OCI-LY7 (cell line): ENCODE measurements around the gene CIB4. TPM values are rescaled to one million over a fixed set of nuclear protein-coding genes. Genes with fewer than 3 reads are reported as not detected.

Experiments used
- BruUV-seq: library from RNA; stranded (reverse); fragments of 400-500 nt; replicated peaks from 2 replicates; lab custom pipeline; 2021; lab: Mats Ljungman, UMichigan
- CTCF ChIA-PET: fragments of 300-600 bp; sonication (Branson Sonifier 250); formaldehyde crosslinking; loops from one replicate; lab custom pipeline; 2022; ENCODE audit warnings: antibody characterized with exemption; ENCODE audit not compliant: unreplicated experiment; lab: Charles Lee
- POLR2A ChIA-PET: fragments of 300-600 bp; sonication (Branson Sonifier 250); formaldehyde crosslinking; loops from one replicate; lab custom pipeline; 2022; ENCODE audit warnings: antibody characterized with exemption; lab: Charles Lee
- DNase-seq: peaks from one replicate; pipeline ENCODE4 v3.0.0-alpha.2; 2015; ENCODE audit warnings: low spot score
- H2AFZ ChIP-seq: fragments of 200-600 bp; sonication (generic), shearing (Covaris generic); 2 replicates; pipeline ENCODE4 v1.6.1; 2014; ENCODE audit warnings: mild to moderate bottlenecking, antibody characterized with exemption, low read length, moderate library complexity
- H3K27ac ChIP-seq: fragments of 200-600 bp; sonication (generic); 2 replicates; pipeline ENCODE4 v1.5.1; 2014; ENCODE audit warnings: mixed run types, low read depth, mild to moderate bottlenecking, moderate library complexity, low read length, inconsistent platforms; ENCODE audit not compliant: poor library complexity, severe bottlenecking
- H3K36me3 ChIP-seq: fragments of 200-600 bp; sonication (generic); 2 replicates; pipeline ENCODE4 v1.6.1; 2014; ENCODE audit warnings: mild to moderate bottlenecking, antibody characterized with exemption, low read length, moderate library complexity, mixed read lengths; ENCODE audit not compliant: insufficient read depth
- H3K4me1 ChIP-seq: fragments of 200-600 bp; sonication (generic); 2 replicates; pipeline ENCODE4 v1.5.1; 2014; ENCODE audit warnings: mild to moderate bottlenecking, low read length; ENCODE audit not compliant: insufficient read depth, poor library complexity, severe bottlenecking
- H3K4me2 ChIP-seq: fragments of 200-600 bp; sonication (generic); 2 replicates; pipeline ENCODE4 v1.6.1; 2014; ENCODE audit warnings: mild to moderate bottlenecking, low read length
- H3K4me3 ChIP-seq: fragments of 200-600 bp; sonication (generic); 2 replicates; pipeline ENCODE4 v1.5.1; 2014; ENCODE audit warnings: mild to moderate bottlenecking, low read depth, low read length; ENCODE audit not compliant: poor library complexity, severe bottlenecking
- H3K79me2 ChIP-seq: fragments of 200-600 bp; sonication (generic); 2 replicates; pipeline ENCODE4 v1.6.1; 2016; ENCODE audit warnings: low read depth, mild to moderate bottlenecking, low read length, moderate library complexity, mixed read lengths; ENCODE audit not compliant: insufficient read depth
- H3K9me2 ChIP-seq: fragments of 200-600 bp; sonication (generic); 2 replicates; pipeline ENCODE4 v1.6.1; 2016; ENCODE audit warnings: mild to moderate bottlenecking, low read length, mixed read lengths; ENCODE audit not compliant: insufficient read depth
- H3K9me3 ChIP-seq: fragments of 200-600 bp; sonication (generic); 2 replicates; pipeline ENCODE4 v1.6.1; 2014; ENCODE audit warnings: mild to moderate bottlenecking, mixed run types, low read length, mixed read lengths
- H4K20me1 ChIP-seq: fragments of 200-600 bp; sonication (generic); 2 replicates; pipeline ENCODE4 v1.6.1; 2014; ENCODE audit warnings: mild to moderate bottlenecking, antibody characterized with exemption, low read length, moderate library complexity, mixed read lengths; ENCODE audit not compliant: insufficient read depth
- EZH2phosphoT487 ChIP-seq: fragments of 200-600 bp; sonication (generic); IDR thresholded peaks from 2 replicates; pipeline ENCODE4 v1.6.1; 2018; ENCODE audit warnings: low read depth, borderline replicate concordance, mild to moderate bottlenecking, mixed run types, antibody characterized with exemption, low read length, moderate library complexity, mixed read lengths
- intact Hi-C: fragments of 100-400 bp; cut with micrococcal nuclease; formaldehyde crosslinking; loops from one replicate; pipeline ENCODE4 v1.10.0; 2022; ENCODE audit not compliant: unreplicated experiment
- total RNA-seq, 2 experiments: library from RNA; depleted of rRNA in 1 of 2; stranded (reverse); fragments of >200 nt in 1 of 2; shearing (Covaris generic) in 1 of 2; gene quantifications; 2 replicates each; pipeline ENCODE4 v1.2.3, GENCODE V29; 2014 to 2022
- TF ChIP-seq, protein P1 (sequence below): fragments of 200-600 bp; sonication (generic); conservative IDR thresholded peaks from 2 replicates; pipeline ENCODE4 v1.5.1; 2014; ENCODE audit warnings: mild to moderate bottlenecking, antibody characterized with exemption, low read length, moderate library complexity, mixed read lengths

Gene CIB4
- total RNA-seq, 2 experiments from 2014 or later = not detected

GRCh38 chr2:26602575-26602974 lies 38.6 kb downstream of the CIB4 start:
- Histone ChIP-seq H2AFZ (no peak overlapping the region), H3K4me3 (no peak overlapping the region), H3K27ac (no peak overlapping the region), H3K36me3 (no peaks in the 10 kb centered on the region), H3K79me2 (no peaks in the 10 kb centered on the region), H3K9me3 (peaks cover 7% of the 10 kb centered on the region; the same call in 1 of the 2 replicates), H3K4me1 (no peaks in the 10 kb centered on the region), H3K9me2 (no peaks in the 10 kb centered on the region), H4K20me1 (no peaks in the 10 kb centered on the region), H3K4me2 (no peak overlapping the region)
- no peak for DNase-seq
- intact Hi-C loops = no loop called here
- POLR2A ChIA-PET = no interaction called here
- CTCF ChIA-PET = no interaction called here
- no peak for TF ChIP-seq EZH2phosphoT487
- TF ChIP-seq, protein P1, sequence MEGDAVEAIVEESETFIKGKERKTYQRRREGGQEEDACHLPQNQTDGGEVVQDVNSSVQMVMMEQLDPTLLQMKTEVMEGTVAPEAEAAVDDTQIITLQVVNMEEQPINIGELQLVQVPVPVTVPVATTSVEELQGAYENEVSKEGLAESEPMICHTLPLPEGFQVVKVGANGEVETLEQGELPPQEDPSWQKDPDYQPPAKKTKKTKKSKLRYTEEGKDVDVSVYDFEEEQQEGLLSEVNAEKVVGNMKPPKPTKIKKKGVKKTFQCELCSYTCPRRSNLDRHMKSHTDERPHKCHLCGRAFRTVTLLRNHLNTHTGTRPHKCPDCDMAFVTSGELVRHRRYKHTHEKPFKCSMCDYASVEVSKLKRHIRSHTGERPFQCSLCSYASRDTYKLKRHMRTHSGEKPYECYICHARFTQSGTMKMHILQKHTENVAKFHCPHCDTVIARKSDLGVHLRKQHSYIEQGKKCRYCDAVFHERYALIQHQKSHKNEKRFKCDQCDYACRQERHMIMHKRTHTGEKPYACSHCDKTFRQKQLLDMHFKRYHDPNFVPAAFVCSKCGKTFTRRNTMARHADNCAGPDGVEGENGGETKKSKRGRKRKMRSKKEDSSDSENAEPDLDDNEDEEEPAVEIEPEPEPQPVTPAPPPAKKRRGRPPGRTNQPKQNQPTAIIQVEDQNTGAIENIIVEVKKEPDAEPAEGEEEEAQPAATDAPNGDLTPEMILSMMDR = no peak
- BruUV-seq = no TSS peak

DNA sequence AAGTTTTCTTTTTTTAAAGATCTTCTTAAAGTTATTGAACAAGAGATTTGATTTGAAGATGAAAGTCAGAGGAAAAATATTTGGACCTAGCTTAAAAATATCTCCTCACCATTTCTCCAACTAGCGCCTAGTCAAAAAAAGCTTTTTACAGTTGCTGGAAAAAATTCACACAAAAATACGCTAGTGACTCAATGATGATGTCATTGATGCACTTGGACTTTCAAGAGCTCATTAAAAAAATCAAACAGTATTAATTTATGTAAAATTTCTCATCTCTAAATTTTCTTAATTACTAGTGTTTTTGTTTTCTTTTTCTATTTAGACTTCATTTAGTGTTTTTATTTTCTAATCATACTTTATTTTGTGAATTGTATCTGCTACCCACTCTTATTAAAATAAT lies 41.8 kb downstream of the CIB4 start:
- Histone ChIP-seq H3K4me3 (no peak overlapping the region), H3K79me2 (no peaks in the 10 kb centered on the region), H3K36me3 (no peaks in the 10 kb centered on the region), H3K27ac (no peak overlapping the region), H2AFZ (no peak overlapping the region), H3K4me1 (no peaks in the 10 kb centered on the region), H3K4me2 (no peak overlapping the region), H3K9me3 (peaks cover 2% of the 10 kb centered on the region; the same call in 1 of the 2 replicates), H3K9me2 (no peaks in the 10 kb centered on the region), H4K20me1 (no peaks in the 10 kb centered on the region)
- TF ChIP-seq EZH2phosphoT487 = no peak
- TF ChIP-seq, protein P1 = no peak
- CTCF ChIA-PET = no interaction called here
- intact Hi-C loops = no loop called here
- no peak for DNase-seq
- POLR2A ChIA-PET = no interaction called here
- BruUV-seq = no TSS peak

GRCh38 chr2:26598996-26599373 lies 42.2 kb downstream of the CIB4 start:
- Histone ChIP-seq H3K79me2 (no peaks in the 10 kb centered on the region), H3K4me3 (no peak overlapping the region), H4K20me1 (no peaks in the 10 kb centered on the region), H3K4me1 (no peaks in the 10 kb centered on the region), H3K9me2 (no peaks in the 10 kb centered on the region), H3K9me3 (no peaks in the 10 kb centered on the region), H2AFZ (no peak overlapping the region), H3K27ac (no peak overlapping the region), H3K4me2 (no peak overlapping the region), H3K36me3 (no peaks in the 10 kb centered on the region)
- ChIA-PET CTCF (no interaction called here), POLR2A (no interaction called here)
- intact Hi-C loops = no loop called here
- TF ChIP-seq EZH2phosphoT487 = no peak
- BruUV-seq = no TSS peak
- DNase-seq = no peak
